HG03442 (cell line): ENCODE results near the gene NUP214.
"Not testable (repeated sequence)": the region's sequence is repeated elsewhere in the genome, so short reads cannot be mapped to it uniquely, and the experiment has no call there.

Experiments
- ATAC-seq: cut with Tn5 transposase; IDR thresholded peaks from one replicate; pipeline ENCODE4 v1.9.1; 2021; ENCODE audit warnings: mild to moderate bottlenecking, moderate library complexity; ENCODE audit not compliant: unreplicated experiment

The NUP214 gene

GRCh38 chr9:131257266-131258025, 132.1 kb downstream of the NUP214 start:
- no peak for ATAC-seq

- ATAC-seq = no peak
Observed at GRCh38 chr9:131258186-131258585, 132.8 kb downstream of the NUP214 start.

DNA sequence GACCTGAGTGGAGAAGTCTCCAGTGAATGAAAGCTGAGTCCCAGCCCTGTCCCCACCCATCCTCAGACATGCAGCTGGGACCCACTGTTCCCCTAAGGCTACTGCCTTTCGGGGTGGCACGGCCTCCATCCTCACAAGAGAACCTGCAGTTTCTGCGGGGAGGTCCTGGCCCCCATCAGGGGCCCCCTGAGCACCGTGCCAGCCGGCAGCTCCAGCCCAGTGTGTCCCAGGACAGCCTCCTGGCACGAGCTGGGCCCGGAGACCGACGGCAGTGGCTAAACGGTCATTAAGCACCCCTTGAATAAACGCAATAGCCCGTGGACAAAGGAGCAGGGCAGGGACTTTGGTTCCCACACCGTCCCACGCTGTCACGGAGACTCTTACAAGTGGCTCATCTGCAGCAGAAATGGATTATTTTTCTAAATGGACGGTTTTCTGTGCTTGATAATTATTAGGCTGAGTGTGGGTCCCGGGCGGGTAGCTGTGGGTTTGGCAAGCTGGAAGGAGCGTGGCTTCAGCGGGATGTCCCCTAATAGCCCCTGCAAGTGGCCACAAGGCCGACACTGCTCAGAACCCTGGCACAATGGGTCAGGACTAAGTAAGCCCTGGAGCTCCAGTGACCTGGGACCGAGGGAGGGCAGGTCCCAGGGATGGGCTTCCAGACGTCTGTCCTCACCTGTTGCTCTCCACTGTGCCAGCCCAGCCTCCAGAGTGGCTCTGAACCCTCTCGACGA, 133.5 kb downstream of the NUP214 start:
- ATAC-seq = no peak

DNA sequence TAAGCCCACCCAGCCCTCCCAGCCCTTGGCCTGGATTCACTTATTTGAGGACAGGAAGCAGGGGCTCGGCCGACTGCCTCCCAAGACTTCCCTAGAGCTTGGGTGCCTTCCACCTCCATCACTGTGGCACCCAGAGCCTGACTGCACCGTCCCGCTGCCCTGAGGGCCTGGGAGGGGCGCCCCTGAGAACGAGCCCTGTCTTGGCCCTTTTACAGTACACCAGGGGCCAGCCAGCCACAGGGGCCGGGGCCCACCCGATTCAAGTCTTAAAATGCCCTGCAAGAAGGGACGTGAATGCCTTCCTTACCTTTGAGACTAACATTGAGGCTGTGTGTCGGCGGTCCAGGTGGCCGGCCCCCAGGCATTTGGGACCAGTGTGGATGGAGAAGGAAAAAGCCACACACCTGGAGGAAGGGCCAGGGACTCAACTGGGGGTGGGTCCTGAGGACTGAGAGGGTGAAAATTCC, 134.1 kb downstream of the NUP214 start:
- ATAC-seq = no peak

DNA sequence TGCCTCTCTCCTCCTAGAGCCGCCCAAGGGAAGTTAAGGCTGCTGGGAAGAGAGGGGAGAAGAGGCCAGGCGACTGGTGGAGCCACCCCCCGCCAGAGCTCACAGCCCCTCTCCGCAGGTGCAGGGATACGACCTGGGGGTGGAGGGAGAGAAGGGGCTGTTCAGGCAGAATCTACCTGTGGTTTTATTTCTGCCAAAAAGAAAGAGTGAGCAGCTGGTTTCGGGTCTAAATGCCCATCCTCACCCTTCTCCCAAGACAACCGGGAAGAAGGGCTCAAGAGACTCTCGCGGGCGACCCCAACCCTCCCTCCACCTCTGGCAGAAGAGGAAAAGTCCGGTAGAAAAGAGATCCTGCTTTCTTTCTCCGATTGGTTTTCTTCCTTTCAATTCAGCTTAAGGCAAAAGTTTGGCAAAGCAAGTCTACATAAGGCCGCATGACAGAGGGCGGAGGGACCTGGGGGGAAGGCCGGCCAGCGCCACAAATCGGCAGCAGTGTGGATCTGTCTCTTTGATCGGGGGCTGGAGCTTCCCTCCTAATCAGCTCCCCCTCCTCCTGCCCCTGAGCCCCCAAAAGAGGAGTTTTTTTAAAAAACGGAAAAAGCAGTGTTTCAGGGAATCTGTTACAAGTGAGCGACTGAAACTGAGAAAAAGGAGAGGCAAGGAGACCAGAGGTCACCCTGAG, 134.7 kb downstream of the NUP214 start:
- ATAC-seq = no peak

DNA sequence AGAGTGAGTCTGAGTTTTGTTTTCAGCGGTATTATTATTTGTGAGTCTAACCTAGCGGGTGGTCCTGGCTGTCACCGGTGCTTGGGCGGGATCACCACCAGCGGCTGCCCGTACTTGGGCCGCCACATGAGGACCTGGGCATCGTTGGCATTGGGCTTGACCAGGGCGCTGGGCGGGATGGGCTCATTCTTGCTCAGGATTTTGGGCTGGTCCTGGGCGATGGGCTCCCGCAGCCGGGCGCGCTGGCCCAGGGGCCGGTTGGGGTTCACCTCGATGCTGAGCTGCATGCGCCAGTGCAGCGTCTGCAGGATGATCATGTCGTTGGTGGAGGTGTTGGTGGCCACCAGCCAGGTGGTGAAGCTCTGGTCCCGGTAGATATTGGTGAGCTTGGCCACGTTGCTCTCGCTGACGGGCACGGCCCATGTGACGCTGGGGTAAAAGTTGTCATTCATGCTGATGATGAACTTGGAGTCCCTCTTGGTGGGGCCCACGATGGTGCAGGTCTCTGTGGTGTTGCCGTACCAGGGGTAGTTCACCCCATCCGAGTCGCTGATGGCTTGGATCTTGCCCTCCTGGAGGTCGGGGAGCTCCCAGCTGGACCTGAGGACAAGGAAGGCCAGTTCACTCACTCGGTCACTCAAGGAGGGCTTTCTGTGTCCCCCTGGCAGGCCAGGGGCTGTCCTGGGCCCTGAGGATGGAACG, 135.5 kb downstream of the NUP214 start:
- no peak for ATAC-seq

DNA sequence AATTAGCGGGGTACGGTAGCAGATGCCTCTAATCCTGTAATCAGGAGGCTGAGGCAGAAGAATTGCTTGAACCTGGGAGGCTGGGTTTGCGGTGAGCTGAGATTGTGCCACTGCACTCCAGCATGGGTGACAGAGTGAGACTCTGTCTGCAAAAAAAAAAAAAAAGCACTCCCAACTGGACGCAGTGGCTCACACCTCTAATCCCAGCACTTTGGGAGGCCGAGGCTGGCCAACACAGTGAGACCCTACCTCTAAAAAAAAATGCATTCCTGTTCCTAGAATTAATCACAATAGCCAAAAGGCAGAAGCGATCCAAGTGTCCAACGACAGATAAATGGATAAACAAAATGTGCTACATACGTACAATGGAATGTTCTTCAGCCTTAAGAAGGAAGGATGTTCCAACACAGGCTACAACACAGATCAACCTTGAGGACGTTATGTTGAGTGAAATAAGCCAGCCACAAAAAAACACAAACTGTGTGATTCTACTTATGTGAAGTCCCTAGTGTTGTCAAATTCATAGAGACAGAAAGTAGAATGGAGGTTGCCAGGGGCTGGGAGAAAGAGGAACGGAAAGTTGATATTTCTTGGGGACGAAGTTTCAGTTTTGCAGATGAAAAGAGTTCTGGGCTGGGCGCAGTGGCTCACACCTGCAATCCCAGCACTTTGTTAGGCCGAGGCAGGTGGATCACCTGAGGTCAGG, 137.1 kb downstream of the NUP214 start:
- ATAC-seq = no peak

- not testable (repeated sequence) for ATAC-seq
Observed at GRCh38 chr9:131263033-131263343, 137.6 kb downstream of the NUP214 start.

GRCh38 chr9:131263701-131264100, 138.3 kb downstream of the NUP214 start:
- ATAC-seq = no peak

- ATAC-seq = no peak
Observed at GRCh38 chr9:131264231-131264630, 138.8 kb downstream of the NUP214 start.

DNA sequence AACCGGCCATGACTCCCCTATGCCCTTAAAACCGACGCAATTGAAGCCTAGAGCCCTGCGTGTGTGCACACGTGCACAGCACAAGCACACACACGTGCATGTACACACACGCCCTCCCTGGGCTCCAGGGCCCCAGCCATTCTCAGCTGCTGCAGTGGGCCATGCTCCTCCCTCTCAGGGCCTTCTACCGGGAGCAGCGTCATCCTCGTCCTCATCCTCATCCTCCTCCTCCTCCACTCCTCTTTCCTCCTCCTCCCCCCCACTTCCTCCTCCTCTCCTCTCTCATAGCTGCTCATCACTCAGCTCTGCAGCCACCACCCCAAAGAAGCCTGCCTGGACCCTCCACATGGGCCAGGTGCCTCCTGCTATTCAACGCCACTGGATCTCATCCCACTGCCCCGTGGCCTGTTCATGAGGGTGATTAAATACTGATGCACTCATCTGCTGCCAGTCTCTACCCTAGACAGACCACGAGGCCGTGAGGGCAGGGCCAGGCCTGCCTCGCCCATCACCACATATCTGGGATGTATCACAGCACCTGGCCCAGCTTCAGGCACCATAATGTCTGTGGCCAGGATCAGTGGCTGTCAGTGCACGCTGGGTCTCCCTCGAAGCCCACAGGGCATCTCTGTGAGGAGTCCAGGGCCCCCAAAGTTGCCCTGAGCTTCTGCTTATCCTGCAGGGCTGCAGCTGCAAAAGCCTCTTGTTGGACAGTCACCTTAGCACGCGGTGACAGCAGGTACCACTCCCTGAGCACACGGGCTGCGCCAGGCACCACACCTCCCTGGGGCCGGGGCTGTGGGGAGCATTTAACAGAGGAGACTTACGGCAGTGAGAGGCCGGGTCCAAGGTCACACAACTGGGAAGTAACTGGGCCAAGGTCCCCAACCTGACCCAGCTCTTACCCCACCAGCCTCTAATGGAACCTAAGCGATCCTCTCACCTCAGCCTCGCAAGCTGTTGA, 141.2 kb downstream of the NUP214 start:
- no peak for ATAC-seq

DNA sequence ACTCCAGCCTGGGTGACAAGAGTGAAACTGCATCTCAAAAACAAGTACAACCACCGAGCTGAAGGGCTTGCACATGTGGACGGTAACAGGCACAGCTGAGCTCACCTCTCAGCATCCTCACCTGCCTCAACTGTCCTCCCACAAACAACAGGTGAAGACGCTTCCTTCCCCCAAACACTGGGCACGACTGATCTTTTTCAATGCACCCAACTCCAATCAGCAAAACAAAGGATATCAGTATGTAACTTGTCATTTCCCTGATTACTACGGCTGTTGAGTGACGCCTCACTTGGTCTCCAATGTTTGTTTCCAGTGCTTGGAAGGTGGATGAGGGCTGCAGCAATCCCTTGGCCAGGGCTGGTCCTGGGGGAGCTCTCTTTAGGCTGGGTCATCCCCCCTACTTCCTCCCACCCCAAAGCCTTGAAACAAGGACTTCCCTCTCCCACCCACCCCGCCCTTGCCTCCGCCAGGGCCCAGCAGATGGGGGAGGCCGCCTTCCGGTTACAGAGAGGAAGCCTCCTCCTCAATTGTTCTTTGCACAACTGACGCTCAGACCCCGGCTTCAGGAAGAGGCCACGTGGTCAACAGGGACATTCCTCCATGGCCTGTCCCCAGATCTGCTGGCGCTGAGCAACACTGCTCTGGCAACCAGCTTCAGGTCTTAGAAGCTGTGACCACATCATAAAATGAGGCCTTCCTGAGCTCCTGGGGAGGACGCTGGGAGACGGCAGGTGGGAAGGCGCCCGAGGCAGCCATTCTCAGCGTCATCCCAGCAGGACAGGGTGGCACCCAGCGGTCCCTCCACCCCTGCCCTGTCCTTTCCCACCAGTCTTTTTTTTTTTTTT, 145.0 kb downstream of the NUP214 start:
- no peak for ATAC-seq

DNA sequence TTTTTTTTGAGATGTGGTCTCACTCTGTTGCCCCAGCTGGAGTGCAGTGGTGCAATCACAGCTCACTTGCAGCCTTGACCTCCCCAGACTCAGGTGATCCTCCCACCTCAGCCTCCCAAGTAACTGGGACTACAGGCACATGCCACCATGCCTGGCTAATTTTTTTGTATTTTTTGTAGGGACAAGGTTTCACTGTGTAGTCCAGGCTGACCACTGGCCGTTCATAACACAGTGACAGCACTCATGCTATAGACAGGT, 145.6 kb downstream of the NUP214 start:
- ATAC-seq = not testable (repeated sequence)

DNA sequence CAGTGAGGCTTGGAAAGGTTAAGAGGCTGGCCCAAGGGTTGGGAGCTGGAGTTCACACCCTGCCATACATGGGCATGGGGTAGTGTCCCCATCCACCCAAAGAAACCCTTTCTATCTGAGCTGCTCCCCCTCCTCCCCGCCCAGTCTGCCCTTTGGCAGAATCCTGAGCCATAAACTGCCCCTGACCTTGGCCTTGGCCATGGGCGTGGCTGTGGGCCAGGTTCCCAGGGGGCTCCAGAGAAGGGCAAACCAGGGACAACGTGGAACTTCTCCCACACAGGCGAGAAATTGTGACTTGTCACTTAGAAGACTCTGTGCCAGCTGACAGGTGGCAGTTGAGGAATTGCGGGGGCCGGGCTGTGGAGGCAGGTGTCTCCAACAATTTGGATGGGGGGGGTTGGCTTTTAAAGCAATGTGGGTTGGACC, 146.1 kb downstream of the NUP214 start:
- ATAC-seq = no peak

DNA sequence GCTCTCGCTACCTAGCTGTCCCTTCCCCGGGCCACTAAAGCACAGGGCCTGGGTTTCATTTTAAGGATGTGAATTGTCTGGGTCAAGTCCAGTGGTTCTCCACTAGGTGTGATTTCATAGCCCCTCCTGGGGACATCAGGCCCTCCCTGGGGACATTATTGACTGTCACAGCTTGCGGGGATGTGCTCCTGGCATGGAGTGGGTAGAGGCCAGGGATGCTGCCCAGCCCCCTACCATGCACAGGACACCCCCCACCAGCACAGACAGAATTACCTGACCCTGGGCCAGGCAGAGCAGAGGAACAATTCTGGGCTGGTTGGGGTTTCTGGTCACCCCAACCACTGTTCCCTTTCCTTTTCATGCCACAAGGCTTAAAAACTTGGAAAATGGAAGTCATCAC, 146.8 kb downstream of the NUP214 start:
- ATAC-seq = no peak

GRCh38 chr9:131273146-131273855, 147.9 kb downstream of the NUP214 start:
- no peak for ATAC-seq

DNA sequence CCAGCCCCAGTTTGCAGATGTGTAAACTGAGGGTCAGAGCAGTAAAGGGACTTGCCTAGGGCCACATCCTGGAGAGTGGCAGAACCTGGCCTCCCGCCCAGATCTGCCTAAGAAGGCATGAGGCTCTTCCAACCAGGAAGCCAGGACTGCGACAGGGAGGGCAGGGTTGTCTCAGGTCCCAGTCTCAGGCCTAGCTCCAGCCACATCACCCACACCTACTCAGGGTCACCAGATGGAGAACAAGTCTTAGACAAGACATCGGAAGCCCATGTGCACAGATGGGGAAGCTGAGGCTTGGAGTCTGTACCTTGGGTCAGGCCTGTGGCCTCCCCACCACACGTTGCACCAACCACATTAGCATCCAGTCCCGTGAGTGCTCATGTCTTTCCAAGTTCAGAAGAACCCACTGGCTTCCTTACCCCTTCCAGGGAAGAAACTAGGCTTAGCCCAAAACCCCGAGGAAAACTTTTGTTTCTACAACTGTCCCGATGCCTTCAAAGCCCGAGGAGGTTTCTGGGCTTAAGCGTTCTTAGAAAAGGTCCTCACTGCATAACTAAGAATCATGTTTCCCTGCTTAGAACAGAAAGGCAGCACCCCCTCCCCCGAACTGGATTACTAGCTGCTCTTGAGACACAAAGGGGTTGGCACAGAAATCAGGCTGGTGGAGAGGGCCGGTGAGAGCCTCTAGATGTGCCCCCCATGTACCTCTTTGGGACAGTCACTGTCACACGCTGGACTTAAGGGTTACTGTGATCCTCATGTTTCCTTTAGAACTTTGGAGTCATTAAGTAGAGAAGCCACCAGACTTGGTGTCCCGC, 148.7 kb downstream of the NUP214 start:
- no peak for ATAC-seq
